CD4-positive, alpha-beta T cell (primary cell): ENCODE results near the gene QPCT. TPM values are rescaled to one million over a fixed set of nuclear protein-coding genes. Genes with fewer than 3 reads are reported as not detected.

Source experiments
- ATAC-seq: fragments of 200-7000 bp; cut with Tn5 transposase; one replicate; pipeline ENCODE4 v1.10.0; 2022; ENCODE audit warnings: mild to moderate bottlenecking; ENCODE audit not compliant: poor library complexity
- CTCF ChIA-PET: fragments of 350-600 bp; sonication (Branson Sonifier 250); formaldehyde crosslinking; loops from one replicate; lab custom pipeline; 2021; ENCODE audit warnings: antibody characterized with exemption, inconsistent platforms; lab: Charles Lee
- POLR2A ChIA-PET: fragments of 350-600 bp; sonication (Branson Sonifier 250); formaldehyde crosslinking; loops from one replicate; lab custom pipeline; 2021; ENCODE audit warnings: antibody characterized with exemption, inconsistent platforms; lab: Charles Lee
- DNase-seq, 14 experiments: peaks; one replicate each; pipeline ENCODE4 v3.0.0-alpha.2; 2013 to 2020; ENCODE audit warnings: mixed read lengths in 2 of 14
- H3K27ac ChIP-seq, 2 donors: one replicate each; pipeline versions ENCODE4 v1.5.1 to v1.7.0; 2013; ENCODE audit warnings: low read length in 2 of 2, low read depth in 1 of 2, mild to moderate bottlenecking in 1 of 2
- H3K27me3 ChIP-seq, 2 experiments: 1 replicate in 1 of 2; 2 replicates in 1 of 2; pipeline versions ENCODE4 v1.6.1 to v1.7.0; 2013; ENCODE audit warnings: low read length in 2 of 2, control low read depth in 1 of 2, mild to moderate bottlenecking in 1 of 2, moderate library complexity in 1 of 2; ENCODE audit not compliant: insufficient read depth in 2 of 2, control insufficient read depth in 1 of 2
- H3K36me3 ChIP-seq: one replicate; pipeline ENCODE4 v1.6.1; 2013; ENCODE audit warnings: low read length, control low read depth; ENCODE audit not compliant: insufficient read depth
- H3K4me1 ChIP-seq: one replicate; pipeline ENCODE4 v1.6.1; 2013; ENCODE audit warnings: low read length, control low read depth; ENCODE audit not compliant: insufficient read depth
- H3K4me3 ChIP-seq: one replicate; pipeline ENCODE4 v1.5.1; 2013; ENCODE audit warnings: mild to moderate bottlenecking, low read length, moderate library complexity
- H3K9me3 ChIP-seq, 2 experiments: 1 replicate in 1 of 2; 2 replicates in 1 of 2; pipeline versions ENCODE4 v1.6.1 to v1.7.0; 2013; ENCODE audit warnings: low read length in 2 of 2, mild to moderate bottlenecking in 2 of 2, control low read depth in 1 of 2, moderate library complexity in 1 of 2; ENCODE audit not compliant: control insufficient read depth in 1 of 2, insufficient read depth in 1 of 2
- H3K27ac Mint-ChIP-seq: one replicate; pipeline ENCODE4 v1.8.0; 2020; ENCODE audit warnings: mixed read lengths
- H3K27me3 Mint-ChIP-seq: one replicate; pipeline ENCODE4 v1.8.0; 2021; ENCODE audit warnings: mixed read lengths
- H3K36me3 Mint-ChIP-seq: one replicate; pipeline ENCODE4 v1.8.0; 2021; ENCODE audit warnings: low read depth, mixed read lengths
- H3K4me1 Mint-ChIP-seq: one replicate; pipeline ENCODE4 v1.8.0; 2021; ENCODE audit warnings: low read depth, mixed read lengths
- H3K4me3 Mint-ChIP-seq: one replicate; pipeline ENCODE4 v1.8.0; 2020; ENCODE audit warnings: mild to moderate bottlenecking, mixed read lengths
- H3K9me3 Mint-ChIP-seq: one replicate; pipeline ENCODE4 v1.8.0; 2020; ENCODE audit warnings: mixed read lengths
- intact Hi-C, 2 experiments: fragments of 100-400 bp; cut with DNase I in 1 of 2; cut with micrococcal nuclease in 1 of 2; formaldehyde crosslinking; loops; one replicate each; pipeline versions ENCODE4 v1.15.1 to v1.9.0; 2023 to 2025; cut with DNase I, micrococcal nuclease
- total RNA-seq, 174 experiments: library from RNA in 2 of 174; stranded (reverse) in 2 of 174; gene quantifications; one replicate each; pipeline ENCODE4 v1.2.3 and lab custom pipeline; 2021 to 2026
- TF ChIP-seq, protein P1 (sequence below): fragments of 200-600 bp; IDR thresholded peaks from one replicate; pipeline ENCODE4 v1.8.0; 2022; ENCODE audit warnings: antibody characterized with exemption, mild to moderate bottlenecking

QPCT gene
- total RNA-seq, 2 experiments from 2014 or later = 0.53 to 0.71 TPM

DNA sequence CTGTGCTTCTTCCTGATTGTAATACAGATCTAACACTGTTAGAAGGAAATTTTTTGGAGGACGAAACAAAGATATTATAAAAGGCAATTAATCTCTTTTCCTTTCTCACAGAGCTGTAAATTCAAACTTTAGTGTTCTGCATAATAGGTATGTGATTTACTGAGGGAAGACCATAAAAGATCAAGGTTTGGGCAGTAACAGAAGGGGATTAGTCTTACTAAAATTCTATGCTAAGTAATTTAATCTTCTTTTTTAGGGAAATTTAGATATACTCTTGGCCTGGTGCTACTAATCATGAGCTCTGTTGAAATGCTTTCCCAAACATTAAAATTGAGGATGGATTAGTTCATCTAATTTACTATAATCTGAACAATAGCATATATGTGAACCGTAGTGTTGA is 8.8 kb upstream of the QPCT start:
- DNase-seq = no peak
- Histone ChIP-seq H3K4me1 (no peaks in the 10 kb centered on the region), H3K4me3 (no peak overlapping the region), H3K9me3 (no peaks in the 10 kb centered on the region), H3K36me3 (no peaks in the 10 kb centered on the region), H3K27ac (no peak overlapping the region), H3K27me3 (no peaks in the 10 kb centered on the region)
- no peak for ATAC-seq
- Mint-ChIP-seq H3K27me3 (no peaks in the 10 kb centered on the region), H3K4me3 (no peak overlapping the region), H3K36me3 (no peaks in the 10 kb centered on the region), H3K4me1 (no peaks in the 10 kb centered on the region), H3K9me3 (no peaks in the 10 kb centered on the region), H3K27ac (no peak overlapping the region)
- intact Hi-C loops = no loop called here
- POLR2A ChIA-PET = no interaction called here
- CTCF ChIA-PET = interaction anchor here (2.3 kb wide), 1 partner anchor 16 kb away, joined by 13 read pairs; no protein-coding TSS in a partner anchor
- TF ChIP-seq, protein P1, sequence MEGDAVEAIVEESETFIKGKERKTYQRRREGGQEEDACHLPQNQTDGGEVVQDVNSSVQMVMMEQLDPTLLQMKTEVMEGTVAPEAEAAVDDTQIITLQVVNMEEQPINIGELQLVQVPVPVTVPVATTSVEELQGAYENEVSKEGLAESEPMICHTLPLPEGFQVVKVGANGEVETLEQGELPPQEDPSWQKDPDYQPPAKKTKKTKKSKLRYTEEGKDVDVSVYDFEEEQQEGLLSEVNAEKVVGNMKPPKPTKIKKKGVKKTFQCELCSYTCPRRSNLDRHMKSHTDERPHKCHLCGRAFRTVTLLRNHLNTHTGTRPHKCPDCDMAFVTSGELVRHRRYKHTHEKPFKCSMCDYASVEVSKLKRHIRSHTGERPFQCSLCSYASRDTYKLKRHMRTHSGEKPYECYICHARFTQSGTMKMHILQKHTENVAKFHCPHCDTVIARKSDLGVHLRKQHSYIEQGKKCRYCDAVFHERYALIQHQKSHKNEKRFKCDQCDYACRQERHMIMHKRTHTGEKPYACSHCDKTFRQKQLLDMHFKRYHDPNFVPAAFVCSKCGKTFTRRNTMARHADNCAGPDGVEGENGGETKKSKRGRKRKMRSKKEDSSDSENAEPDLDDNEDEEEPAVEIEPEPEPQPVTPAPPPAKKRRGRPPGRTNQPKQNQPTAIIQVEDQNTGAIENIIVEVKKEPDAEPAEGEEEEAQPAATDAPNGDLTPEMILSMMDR = no peak

DNA sequence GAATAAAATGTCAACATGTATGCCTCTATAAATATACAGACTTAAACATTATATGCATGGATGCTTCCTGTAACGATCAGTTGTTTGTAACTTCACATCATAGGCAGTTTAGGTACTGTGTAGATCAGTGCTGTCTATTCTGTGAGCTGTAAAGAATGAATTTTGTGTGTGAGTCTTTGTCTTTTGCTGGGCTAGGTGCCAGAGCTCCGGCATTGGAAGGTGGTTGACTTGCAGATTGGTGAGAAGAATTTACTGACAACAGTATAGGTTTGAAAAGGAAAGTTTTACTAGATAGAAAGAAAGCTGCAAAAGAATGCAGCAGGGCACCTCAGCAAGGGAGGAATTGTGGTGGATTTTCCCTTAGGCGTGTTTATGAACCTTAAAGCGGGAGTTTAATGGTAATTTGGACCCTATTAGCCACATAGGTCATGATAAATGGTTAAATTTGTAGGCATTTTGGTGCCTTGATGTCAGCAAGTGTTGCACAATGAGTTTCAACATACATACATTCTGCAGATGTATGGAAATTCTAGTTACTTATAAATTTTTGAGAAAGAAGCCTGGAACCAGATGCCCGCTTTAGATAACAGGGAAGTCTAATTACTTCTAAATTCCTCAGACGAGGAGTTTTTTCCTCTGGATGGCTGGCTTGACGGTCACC is 6.7 kb upstream of the QPCT start:
- no peaks in the 10 kb centered on the region for H3K4me1 Mint-ChIP-seq
- DNase-seq = no peak
- no peaks in the 10 kb centered on the region for H3K9me3 Mint-ChIP-seq
- H3K4me1 ChIP-seq = no peaks in the 10 kb centered on the region
- no peaks in the 10 kb centered on the region for H3K9me3 ChIP-seq
- no peak overlapping the region for H3K4me3 ChIP-seq
- no peaks in the 10 kb centered on the region for H3K36me3 ChIP-seq
- TF ChIP-seq, protein P1 = no peak
- no peaks in the 10 kb centered on the region for H3K27me3 Mint-ChIP-seq
- no peaks in the 10 kb centered on the region for H3K27me3 ChIP-seq
- H3K27ac ChIP-seq = no peak overlapping the region
- intact Hi-C loops = no loop called here
- H3K4me3 Mint-ChIP-seq = no peak overlapping the region
- ATAC-seq = no peak
- ChIA-PET POLR2A (no interaction called here), CTCF (interaction anchor here (1.1 to 2.3 kb wide), 2 partner anchors 12 to 14 kb away, joined by 4 to 13 read pairs; no protein-coding TSS in a partner anchor)
- no peaks in the 10 kb centered on the region for H3K36me3 Mint-ChIP-seq
- H3K27ac Mint-ChIP-seq = no peak overlapping the region

DNA sequence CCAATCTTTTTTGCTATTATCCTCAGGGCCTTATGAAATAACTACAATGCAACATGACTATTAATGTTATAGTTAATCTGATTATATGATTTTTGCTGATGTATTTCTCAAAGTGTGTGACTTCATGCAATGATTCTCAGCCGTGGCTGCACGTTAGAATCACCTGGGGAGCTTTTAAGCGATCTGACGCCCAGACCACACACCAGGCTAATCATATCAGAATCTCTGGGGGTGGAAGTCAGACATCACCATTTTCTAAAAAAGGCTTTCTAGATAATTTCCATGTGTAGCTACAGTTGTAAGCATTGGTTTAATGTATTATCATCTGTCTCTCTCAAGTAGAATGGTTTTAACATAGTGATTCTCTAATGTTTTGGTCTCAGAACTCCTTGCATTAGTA is 5.5 kb upstream of the QPCT start:
- ChIA-PET POLR2A (no interaction called here), CTCF (interaction anchor here (1.2 kb wide), 1 partner anchor 8 kb away, joined by 3 read pairs; no protein-coding TSS in a partner anchor)
- no peaks in the 10 kb centered on the region for H3K36me3 Mint-ChIP-seq
- no peaks in the 10 kb centered on the region for H3K36me3 ChIP-seq
- no peaks in the 10 kb centered on the region for H3K27me3 ChIP-seq
- H3K9me3 Mint-ChIP-seq = no peaks in the 10 kb centered on the region
- no peak overlapping the region for H3K27ac Mint-ChIP-seq
- H3K4me1 ChIP-seq = no peaks in the 10 kb centered on the region
- no peak overlapping the region for H3K27ac ChIP-seq
- H3K27me3 Mint-ChIP-seq = no peaks in the 10 kb centered on the region
- H3K4me3 Mint-ChIP-seq = no peak overlapping the region
- H3K4me1 Mint-ChIP-seq = peaks cover 7% of the 10 kb centered on the region
- DNase-seq (no peak), ATAC-seq (no peak)
- intact Hi-C loops = no loop called here
- H3K4me3 ChIP-seq = no peak overlapping the region
- no peaks in the 10 kb centered on the region for H3K9me3 ChIP-seq
- TF ChIP-seq, protein P1 = no peak
